Activated naive CD4-positive, alpha-beta T cell treated with anti-CD3 and anti-CD28 coated beads, Interleukin-2, amount 10 ng/mL, durations not matched to agents 5 hours and 36 hours (primary cell): ENCODE results near the gene ARHGAP36. TPM values are rescaled to one million over a fixed set of nuclear protein-coding genes. Genes with fewer than 3 reads are reported as not detected.

Experiments used
- total RNA-seq, 2 experiments: library from RNA; stranded (reverse); gene quantifications; one replicate each; pipeline ENCODE4 v1.2.3, GENCODE V29; 2021

The ARHGAP36 gene, protein sequence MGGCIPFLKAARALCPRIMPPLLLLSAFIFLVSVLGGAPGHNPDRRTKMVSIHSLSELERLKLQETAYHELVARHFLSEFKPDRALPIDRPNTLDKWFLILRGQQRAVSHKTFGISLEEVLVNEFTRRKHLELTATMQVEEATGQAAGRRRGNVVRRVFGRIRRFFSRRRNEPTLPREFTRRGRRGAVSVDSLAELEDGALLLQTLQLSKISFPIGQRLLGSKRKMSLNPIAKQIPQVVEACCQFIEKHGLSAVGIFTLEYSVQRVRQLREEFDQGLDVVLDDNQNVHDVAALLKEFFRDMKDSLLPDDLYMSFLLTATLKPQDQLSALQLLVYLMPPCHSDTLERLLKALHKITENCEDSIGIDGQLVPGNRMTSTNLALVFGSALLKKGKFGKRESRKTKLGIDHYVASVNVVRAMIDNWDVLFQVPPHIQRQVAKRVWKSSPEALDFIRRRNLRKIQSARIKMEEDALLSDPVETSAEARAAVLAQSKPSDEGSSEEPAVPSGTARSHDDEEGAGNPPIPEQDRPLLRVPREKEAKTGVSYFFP
- not detected for total RNA-seq

DNA sequence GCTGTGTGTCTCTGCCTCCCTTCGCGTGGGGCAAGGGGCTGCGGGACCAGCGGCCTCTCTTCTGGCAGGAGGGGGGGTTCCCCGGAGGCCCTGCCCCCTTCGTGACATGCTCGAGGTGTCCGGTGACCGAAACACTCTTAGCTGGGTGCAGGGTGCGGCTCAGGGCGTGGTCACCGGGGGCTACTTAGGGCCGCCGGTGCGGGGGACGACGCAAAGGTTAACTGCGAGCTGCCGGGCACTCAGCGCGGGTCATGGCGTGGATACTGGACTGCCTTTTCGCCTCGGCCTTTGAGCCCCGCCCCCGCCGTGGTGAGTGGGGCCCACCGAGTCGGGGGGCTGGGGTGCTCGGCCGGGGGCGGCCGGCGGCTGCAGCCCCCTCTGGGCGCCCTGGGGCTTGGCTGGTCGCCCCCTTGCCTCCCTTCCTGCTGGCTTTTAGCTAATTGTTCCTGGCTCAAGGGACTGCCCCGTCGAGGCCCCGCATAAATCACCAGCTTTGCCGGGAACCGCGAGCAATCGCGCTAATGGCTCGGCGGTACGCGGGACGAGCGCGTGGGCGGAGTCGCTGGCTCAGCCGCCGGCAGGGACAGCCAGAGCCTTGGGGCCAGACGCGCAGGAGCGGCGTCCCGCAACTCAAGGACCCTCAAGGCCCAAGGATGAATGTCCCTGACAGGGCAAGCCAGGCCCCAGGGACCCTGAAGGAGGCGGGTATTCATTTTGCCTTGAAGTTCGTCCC is at the start of gene ARHGAP36:
Gene ARHGAP36 (plus strand): TSS at position 211 of the 733 bp plus-strand sequence. CDS start 23,320 bp downstream, outside the sequence.

Other genes starting within 250 kb of the ARHGAP36 start
- gene ENOX2, start 155.1 kb upstream of the ARHGAP36 start, total RNA-seq, result 10 to 100 TPM; 12.0 to 13.7 TPM
- not detected for gene IGSF1, start 231.0 kb downstream of the ARHGAP36 start, total RNA-seq